ENCODE results near the gene ZFR2.

DNA sequence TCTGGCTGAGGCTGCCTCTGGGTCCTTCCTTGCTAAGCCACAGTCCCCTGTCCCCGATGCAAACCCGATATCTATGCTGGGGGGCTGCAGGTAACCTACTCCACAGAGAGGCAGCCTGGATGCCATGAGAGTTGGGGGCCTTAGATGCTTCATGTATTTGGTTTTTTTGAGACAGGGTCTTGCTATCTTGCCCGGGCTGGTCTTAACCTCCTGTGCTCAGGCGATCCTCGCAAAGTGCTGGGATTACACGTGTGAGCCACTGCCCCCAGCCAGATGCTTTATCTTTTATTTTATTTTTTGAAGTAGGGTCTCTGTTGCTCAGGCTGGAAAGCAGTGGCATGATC, 13.2 kb upstream of the ZFR2 start:
- TF ChIP-seq, protein P1, sequence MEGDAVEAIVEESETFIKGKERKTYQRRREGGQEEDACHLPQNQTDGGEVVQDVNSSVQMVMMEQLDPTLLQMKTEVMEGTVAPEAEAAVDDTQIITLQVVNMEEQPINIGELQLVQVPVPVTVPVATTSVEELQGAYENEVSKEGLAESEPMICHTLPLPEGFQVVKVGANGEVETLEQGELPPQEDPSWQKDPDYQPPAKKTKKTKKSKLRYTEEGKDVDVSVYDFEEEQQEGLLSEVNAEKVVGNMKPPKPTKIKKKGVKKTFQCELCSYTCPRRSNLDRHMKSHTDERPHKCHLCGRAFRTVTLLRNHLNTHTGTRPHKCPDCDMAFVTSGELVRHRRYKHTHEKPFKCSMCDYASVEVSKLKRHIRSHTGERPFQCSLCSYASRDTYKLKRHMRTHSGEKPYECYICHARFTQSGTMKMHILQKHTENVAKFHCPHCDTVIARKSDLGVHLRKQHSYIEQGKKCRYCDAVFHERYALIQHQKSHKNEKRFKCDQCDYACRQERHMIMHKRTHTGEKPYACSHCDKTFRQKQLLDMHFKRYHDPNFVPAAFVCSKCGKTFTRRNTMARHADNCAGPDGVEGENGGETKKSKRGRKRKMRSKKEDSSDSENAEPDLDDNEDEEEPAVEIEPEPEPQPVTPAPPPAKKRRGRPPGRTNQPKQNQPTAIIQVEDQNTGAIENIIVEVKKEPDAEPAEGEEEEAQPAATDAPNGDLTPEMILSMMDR (IDR thresholded peaks at IDR 0.05): no peak
- no peak for TF ChIP-seq POLR2A (IDR thresholded peaks at IDR 0.05)
